NCI-H524 (cell line): Measurements from ENCODE around the gene ITSN1.
A peak's percentile ranks its signal among the peaks of the same experiment; 100 is the strongest.
"Not testable (repeated sequence)": the region's sequence is repeated elsewhere in the genome, so short reads cannot be mapped to it uniquely, and the experiment has no call there.

Experiments used
- DNase-seq, 2 experiments: peaks; one replicate each; lab custom pipeline; 2025; lab: John Stamatoyannopoulos, UW

ITSN1 gene

GRCh38 chr21:33894736-33895288 is 252.5 kb downstream of the ITSN1 start:
- DNase-seq = peak; percentile 89 to 95

- no peak for DNase-seq
Observed at GRCh38 chr21:33895356-33895755, 253.1 kb downstream of the ITSN1 start.

- no peak for DNase-seq
Observed at GRCh38 chr21:33896691-33897090, 254.4 kb downstream of the ITSN1 start.

GRCh38 chr21:33897098-33897497 is 254.8 kb downstream of the ITSN1 start:
- DNase-seq = no peak

DNA sequence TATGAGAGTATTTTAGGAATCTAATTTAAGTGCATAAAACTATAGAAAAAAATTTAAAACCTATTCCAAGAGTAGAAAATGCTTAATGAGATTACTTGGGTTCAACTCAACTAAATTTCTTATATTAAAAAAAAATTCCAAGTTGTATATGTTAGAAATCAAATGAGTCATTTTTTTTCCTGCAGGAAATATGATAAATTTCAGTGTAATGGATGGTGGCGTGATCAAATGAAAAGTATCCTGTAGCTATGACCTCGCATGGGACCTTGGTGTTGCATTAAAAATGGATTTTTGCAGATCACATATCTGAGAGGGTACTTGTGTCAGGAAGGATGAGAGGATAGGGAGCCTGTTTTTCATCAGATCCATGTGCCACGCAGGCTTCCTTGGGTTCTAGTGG is 255.4 kb downstream of the ITSN1 start:
- no peak for DNase-seq

DNA sequence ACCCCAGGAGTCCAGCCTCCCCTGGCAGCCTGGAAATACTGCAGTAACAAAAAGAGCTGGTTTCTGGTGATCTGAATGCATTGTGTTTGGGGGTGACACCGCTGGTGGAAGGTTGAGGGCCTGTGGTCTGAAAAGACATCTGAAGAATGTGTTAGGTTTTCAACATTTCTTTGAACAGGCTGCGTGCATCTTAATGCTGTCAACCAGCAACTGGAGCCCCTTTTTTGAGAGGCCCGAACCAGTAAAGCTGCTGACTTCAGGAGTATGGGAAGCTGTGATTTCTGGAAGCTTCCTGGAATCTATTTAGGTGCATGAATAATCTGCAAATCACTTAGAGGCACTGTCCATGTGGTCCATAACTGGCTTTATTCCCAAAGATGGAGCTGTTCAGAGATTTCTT is 256.3 kb downstream of the ITSN1 start:
- DNase-seq = no peak

- DNase-seq = no peak
Observed at GRCh38 chr21:33899199-33899598, 256.9 kb downstream of the ITSN1 start.

GRCh38 chr21:33901412-33902288 is 259.3 kb downstream of the ITSN1 start:
- DNase-seq = peak; percentile 40 to 75

DNA sequence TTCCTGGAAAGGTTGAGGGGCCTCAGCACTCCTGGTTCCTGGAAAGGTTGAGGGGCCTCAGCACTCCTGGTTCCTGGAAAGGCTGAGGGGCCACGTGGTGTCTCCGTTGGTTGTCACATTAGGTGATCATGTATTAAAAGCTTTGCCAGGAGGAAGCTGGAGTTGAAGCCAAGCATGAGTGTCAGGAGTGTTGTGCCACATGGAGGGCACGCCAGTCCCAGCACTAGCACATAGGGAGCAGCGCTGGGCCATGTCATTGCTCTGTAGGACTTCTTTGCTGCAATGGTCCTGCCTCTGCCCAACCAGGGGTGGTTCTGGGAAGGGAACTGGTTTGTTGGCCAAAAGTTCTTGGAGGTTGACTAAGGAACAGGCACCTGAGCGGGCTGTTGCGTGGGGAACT is 260.0 kb downstream of the ITSN1 start:
- no peak for DNase-seq

DNA sequence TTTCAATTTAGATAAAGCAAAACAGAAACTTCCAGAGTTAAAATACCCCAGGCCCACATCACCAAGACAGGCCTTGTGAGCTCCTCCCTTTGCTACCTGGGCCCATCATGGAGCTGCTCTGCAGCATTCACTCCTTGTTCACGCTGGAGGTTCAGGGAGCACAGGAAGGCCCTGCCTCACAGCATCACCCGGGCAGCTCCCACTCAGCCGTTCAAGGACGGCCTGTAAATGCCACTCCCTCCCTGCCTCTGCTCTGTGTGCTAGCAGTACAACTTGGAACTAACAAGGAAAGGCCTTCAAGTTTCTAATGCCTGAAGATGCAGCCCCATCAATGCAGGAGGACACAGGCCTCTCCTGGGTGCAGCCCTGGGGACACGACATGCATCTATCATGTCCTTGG is 261.7 kb downstream of the ITSN1 start:
- no peak for DNase-seq

DNA sequence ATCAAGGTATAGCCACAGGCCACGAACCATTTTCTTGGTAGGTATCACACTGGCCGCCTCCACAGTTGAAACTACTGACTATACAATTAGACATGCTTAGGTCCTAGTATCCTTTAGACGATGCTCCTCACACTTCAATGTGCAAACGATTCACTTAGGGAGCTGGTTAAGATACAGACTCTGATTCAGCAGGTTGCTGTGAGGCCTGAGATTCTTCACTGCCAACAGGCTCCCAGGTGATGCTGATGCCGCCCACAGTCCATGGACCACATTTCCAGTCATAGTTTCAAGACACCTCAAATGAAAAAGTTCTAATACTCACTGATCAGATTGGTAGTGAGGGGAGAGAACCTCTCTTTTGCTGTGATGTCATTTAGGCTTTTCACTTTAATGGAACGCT is 266.5 kb downstream of the ITSN1 start:
- no peak for DNase-seq

- no peak for DNase-seq
Observed at GRCh38 chr21:33909756-33910155, 267.5 kb downstream of the ITSN1 start.

DNA sequence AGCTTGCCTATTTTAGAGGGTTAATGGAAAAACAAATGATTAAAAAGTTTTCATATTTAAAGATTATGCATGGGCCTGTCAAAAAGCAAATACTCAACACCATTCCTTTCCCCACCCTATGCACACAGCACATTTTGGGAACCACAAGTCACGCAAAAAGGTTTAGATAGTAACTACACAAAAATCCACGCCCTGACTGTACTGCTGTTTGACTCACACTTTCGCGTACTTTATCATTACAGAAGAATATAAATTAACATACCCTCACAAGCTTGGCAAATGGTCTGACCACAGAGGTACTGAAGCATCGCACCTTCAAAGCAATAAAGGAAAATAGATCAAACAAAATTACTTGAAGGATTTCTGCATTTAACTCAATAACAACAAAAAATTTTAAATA is 271.9 kb downstream of the ITSN1 start:
- DNase-seq = no peak

GRCh38 chr21:33915368-33916199 is 273.3 kb downstream of the ITSN1 start, which contains the start of gene ATP5PO:
TSS of gene ATP5PO (minus strand) at chr21:33915804. CDS start at chr21:33915763, 41 bp downstream.
- peak; percentile 98 to 99 for DNase-seq

- no peak for DNase-seq
Observed at GRCh38 chr21:33916200-33916567, 273.9 kb downstream of the ITSN1 start.

DNA sequence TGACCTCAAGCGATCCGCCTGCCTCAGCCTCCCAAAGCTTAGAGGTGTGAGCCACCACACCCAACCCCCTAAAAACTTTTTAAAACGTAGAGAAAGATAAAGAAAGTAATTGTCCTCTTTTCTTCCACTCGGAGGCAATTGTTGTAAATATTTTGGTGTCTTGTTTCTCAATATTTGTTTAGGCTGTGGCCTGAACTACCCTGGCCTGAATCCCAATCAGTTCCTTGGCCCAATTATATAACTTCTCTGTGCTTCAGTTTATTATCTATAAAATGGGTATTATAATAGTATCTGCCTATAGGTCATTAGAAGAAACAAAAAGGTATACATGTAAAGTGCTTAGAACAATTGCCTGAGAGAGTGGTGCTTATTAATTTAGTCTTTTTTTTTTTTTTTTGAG is 275.1 kb downstream of the ITSN1 start:
- DNase-seq = no peak

GRCh38 chr21:33924079-33924765 is 281.9 kb downstream of the ITSN1 start:
- peak; percentile 73 to 85 for DNase-seq

- peak in 1 of 2 experiments; percentile 10 for DNase-seq
Observed at GRCh38 chr21:33924766-33925100, 282.4 kb downstream of the ITSN1 start.

GRCh38 chr21:33926248-33926647 is 283.9 kb downstream of the ITSN1 start:
- not testable (repeated sequence) for DNase-seq

- peak; percentile 20 to 26 for DNase-seq
Observed at GRCh38 chr21:33931052-33931798, 288.9 kb downstream of the ITSN1 start.

DNA sequence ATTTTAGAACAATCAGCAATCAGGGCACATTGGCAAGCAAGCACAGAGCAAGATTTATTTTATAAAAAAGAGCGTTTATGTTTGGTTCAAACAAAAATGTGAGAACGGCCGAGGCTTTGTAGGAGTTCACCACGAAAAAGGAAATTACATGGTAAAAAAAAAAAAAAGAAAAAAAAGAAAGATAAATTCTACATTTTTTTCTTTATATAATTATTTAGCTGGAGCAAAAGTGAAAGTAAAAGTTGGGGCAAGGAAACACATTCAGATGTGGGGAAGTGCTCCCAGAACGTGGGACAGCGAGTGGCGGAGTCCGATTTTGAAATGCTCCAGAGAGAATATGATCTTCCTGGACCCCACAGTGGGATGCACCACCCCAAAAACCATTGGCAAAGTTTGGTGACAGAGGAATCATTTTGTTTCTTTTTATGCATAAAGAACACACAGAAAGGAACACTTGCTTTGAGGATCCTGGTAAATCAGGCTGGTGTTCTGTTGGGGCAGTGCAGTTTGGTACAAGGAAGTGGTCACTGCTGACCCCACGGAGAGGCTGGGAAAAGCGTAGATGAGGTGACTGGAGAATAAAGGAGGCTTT is 289.6 kb downstream of the ITSN1 start:
- no peak for DNase-seq
